ENCODE data around the gene CPD. TPM values are rescaled to one million over a fixed set of nuclear protein-coding genes. Genes with fewer than 3 reads are reported as not detected.
"Not testable (repeated sequence)": the region's sequence is repeated elsewhere in the genome, so short reads cannot be mapped to it uniquely, and the experiment has no call there.

Gene CPD
- polyA plus RNA-seq, 4 donors = 84.3 to 98.8 (median 90.1) TPM

- no peak for DNase-seq (ENCODE audit: low read depth in 4 of 4, low spot score in 3 of 4)
Observed at GRCh38 chr17:30381340-30381659, 2.6 kb downstream of the CPD start.

GRCh38 chr17:30382345-30382744 is 3.6 kb downstream of the CPD start:
- no peak for DNase-seq (ENCODE audit: low read depth in 4 of 4, low spot score in 3 of 4)

GRCh38 chr17:30388321-30389179 is 9.8 kb downstream of the CPD start:
- no peak for DNase-seq (ENCODE audit: low read depth in 4 of 4, low spot score in 3 of 4)

GRCh38 chr17:30389756-30390300 is 11.1 kb downstream of the CPD start:
- no peak for DNase-seq (ENCODE audit: low read depth in 4 of 4, low spot score in 3 of 4)

GRCh38 chr17:30391534-30391933 is 12.8 kb downstream of the CPD start:
- no peak for DNase-seq (ENCODE audit: low read depth in 4 of 4, low spot score in 3 of 4)

- no peak for DNase-seq (ENCODE audit: low read depth in 4 of 4, low spot score in 3 of 4)
Observed at GRCh38 chr17:30393491-30393890, 14.8 kb downstream of the CPD start.

GRCh38 chr17:30393911-30394867 is 15.5 kb downstream of the CPD start:
- no peak for DNase-seq (ENCODE audit: low read depth in 4 of 4, low spot score in 3 of 4)

- no peak for DNase-seq (ENCODE audit: low read depth in 4 of 4, low spot score in 3 of 4)
Observed at GRCh38 chr17:30395398-30396022, 16.8 kb downstream of the CPD start.

GRCh38 chr17:30396129-30396528 is 17.4 kb downstream of the CPD start:
- DNase-seq (ENCODE audit: low read depth in 4 of 4, low spot score in 3 of 4) = no peak

GRCh38 chr17:30396612-30397011 is 17.9 kb downstream of the CPD start:
- no peak for DNase-seq (ENCODE audit: low read depth in 4 of 4, low spot score in 3 of 4)

GRCh38 chr17:30398328-30399041 is 19.8 kb downstream of the CPD start:
- DNase-seq (ENCODE audit: low read depth in 4 of 4, low spot score in 3 of 4) = no peak

GRCh38 chr17:30401097-30401496 is 22.4 kb downstream of the CPD start:
- DNase-seq (ENCODE audit: low read depth in 4 of 4, low spot score in 3 of 4) = no peak

- no peak for DNase-seq (ENCODE audit: low read depth in 4 of 4, low spot score in 3 of 4)
Observed at GRCh38 chr17:30405161-30405560, 26.4 kb downstream of the CPD start.

- DNase-seq (ENCODE audit: low read depth in 4 of 4, low spot score in 3 of 4) = not testable (repeated sequence)
Observed at GRCh38 chr17:30410627-30411026, 31.9 kb downstream of the CPD start.

- not testable (repeated sequence) for DNase-seq (ENCODE audit: low read depth in 4 of 4, low spot score in 3 of 4)
Observed at GRCh38 chr17:30412008-30412496, 33.3 kb downstream of the CPD start.

GRCh38 chr17:30413109-30413508 is 34.4 kb downstream of the CPD start:
- no peak for DNase-seq (ENCODE audit: low read depth in 4 of 4, low spot score in 3 of 4)

GRCh38 chr17:30414486-30414885 is 35.8 kb downstream of the CPD start:
- no peak for DNase-seq (ENCODE audit: low read depth in 4 of 4, low spot score in 3 of 4)

GRCh38 chr17:30415491-30415890 is 36.8 kb downstream of the CPD start:
- no peak for DNase-seq (ENCODE audit: low read depth in 4 of 4, low spot score in 3 of 4)

- DNase-seq (ENCODE audit: low read depth in 4 of 4, low spot score in 3 of 4) = not testable (repeated sequence)
Observed at GRCh38 chr17:30418070-30418469, 39.3 kb downstream of the CPD start.

GRCh38 chr17:30421592-30421991 is 42.9 kb downstream of the CPD start:
- DNase-seq (ENCODE audit: low read depth in 4 of 4, low spot score in 3 of 4) = no peak
